ENCODE results near the gene ZNF792. TPM values are rescaled to one million over a fixed set of nuclear protein-coding genes. Genes with fewer than 3 reads are reported as not detected.
"Not testable (repeated sequence)": the region's sequence is repeated elsewhere in the genome, so short reads cannot be mapped to it uniquely, and the experiment has no call there.

ZNF792 gene
- polyA plus RNA-seq, 1 of the 3 experiments (the other 2 are of a cell fraction) = 1.5 TPM

DNA sequence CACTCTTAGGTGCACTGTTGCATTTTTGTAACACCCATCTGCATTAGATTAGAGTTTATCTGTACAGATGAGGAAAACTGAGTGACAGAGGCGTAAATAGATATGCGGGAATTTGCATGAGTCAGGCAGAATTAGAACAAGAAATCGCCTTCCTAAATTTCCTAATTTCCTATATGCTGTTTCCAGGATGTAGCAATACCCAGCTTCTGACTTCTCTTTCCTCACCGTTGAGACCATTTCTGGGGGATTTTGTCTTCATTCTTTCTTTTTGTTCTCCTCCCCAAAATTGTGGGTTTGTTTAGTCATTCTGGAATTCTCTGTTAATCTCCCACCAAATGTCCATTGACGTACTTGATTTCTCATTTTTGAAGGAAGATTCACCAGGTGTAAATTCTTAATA lies 10.6 kb upstream of the ZNF792 start:
- H4K20me1 ChIP-seq (ENCODE audit: insufficient read depth) = no peaks in the 10 kb centered on the region
- POLR2A ChIA-PET = no interaction called here
- no peaks in the 10 kb centered on the region for H3K9me3 ChIP-seq
- CTCF ChIA-PET = interaction anchor here (1.2 to 4.1 kb wide), 4 partner anchors 29 to 69 kb away, joined by 4 to 38 read pairs (median 10); no protein-coding TSS in a partner anchor
- H3K4me2 ChIP-seq = no peak overlapping the region
- WGBS (ENCODE audit: low lambda C conversion rate) = 57% methylated on average over 5 of the region's 5 CpGs
- H3K4me3 ChIP-seq (ENCODE audit: low read depth in 2 of 2, low read length in 1 of 2) = no peak overlapping the region
- no peaks in the 10 kb centered on the region for H3K36me3 ChIP-seq (replicated peaks in 1 of 2; ENCODE audit: control insufficient read depth in 1 of 2, insufficient read depth in 2 of 2, low read length in 1 of 2)
- peaks cover 6% of the 10 kb centered on the region; the same call in 1 of the 2 replicates for H3K27me3 ChIP-seq (ENCODE audit: insufficient read depth)
- no peak overlapping the region for H2AFZ ChIP-seq (ENCODE audit: low read depth)
- no peaks in the 10 kb centered on the region for H3K79me2 ChIP-seq (ENCODE audit: insufficient read depth)
- H3K9me2 ChIP-seq = no peaks in the 10 kb centered on the region
- TF ChIP-seq, protein P1, sequence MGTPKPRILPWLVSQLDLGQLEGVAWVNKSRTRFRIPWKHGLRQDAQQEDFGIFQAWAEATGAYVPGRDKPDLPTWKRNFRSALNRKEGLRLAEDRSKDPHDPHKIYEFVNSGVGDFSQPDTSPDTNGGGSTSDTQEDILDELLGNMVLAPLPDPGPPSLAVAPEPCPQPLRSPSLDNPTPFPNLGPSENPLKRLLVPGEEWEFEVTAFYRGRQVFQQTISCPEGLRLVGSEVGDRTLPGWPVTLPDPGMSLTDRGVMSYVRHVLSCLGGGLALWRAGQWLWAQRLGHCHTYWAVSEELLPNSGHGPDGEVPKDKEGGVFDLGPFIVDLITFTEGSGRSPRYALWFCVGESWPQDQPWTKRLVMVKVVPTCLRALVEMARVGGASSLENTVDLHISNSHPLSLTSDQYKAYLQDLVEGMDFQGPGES (IDR thresholded peaks at IDR 0.05; ENCODE audit: low read depth, low read length) = no peak
- no peak for TF ChIP-seq ELF1 (IDR thresholded peaks at IDR 0.05)
- no peak overlapping the region for H3K9ac ChIP-seq
- no peaks in the 10 kb centered on the region for H3F3A ChIP-seq (replicated peaks; ENCODE audit: insufficient read depth)
- no peaks in the 10 kb centered on the region for H3K4me1 ChIP-seq (ENCODE audit: control insufficient read depth in 1 of 2, insufficient read depth in 2 of 2, low read depth in 1 of 2, low read length in 1 of 2)
- no peak overlapping the region for H3K27ac ChIP-seq (ENCODE audit: low read depth in 2 of 2, low read length in 1 of 2)
- DNase-seq = no peak

DNA sequence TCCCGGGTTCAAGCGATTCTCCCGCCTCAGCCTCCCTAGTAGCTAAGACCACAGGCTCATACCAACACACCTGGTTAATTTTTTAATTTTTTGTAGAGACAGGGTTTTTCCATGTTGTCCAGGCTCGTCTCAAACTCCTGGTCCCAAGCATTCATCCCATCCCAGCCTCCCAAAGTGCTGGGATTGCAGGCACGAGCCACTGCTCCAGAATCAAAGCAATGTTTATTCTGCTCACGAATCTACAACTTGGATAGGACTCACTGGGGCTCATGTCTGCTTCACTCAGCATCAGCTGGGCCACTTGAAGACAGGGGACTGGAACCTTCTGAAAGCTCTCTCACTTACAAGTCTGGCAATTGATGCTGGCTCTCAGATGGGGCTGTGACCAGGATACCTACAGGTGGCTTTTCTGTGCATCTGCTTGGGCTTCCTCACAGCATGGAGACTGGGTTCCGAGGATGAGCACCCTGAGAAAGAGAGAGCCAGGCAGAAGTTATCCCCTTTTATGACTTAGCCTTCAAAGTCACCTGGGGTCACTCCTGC lies 8.2 kb upstream of the ZNF792 start:
- ChIA-PET CTCF (interaction anchor here (0.6 to 4.1 kb wide), 31 partner anchors 9 to 606 kb away, joined by 3 to 38 read pairs (median 4); partner anchors contain the start of genes GRAMD1A, ZNF302 and ZNF792), POLR2A (no interaction called here)

DNA sequence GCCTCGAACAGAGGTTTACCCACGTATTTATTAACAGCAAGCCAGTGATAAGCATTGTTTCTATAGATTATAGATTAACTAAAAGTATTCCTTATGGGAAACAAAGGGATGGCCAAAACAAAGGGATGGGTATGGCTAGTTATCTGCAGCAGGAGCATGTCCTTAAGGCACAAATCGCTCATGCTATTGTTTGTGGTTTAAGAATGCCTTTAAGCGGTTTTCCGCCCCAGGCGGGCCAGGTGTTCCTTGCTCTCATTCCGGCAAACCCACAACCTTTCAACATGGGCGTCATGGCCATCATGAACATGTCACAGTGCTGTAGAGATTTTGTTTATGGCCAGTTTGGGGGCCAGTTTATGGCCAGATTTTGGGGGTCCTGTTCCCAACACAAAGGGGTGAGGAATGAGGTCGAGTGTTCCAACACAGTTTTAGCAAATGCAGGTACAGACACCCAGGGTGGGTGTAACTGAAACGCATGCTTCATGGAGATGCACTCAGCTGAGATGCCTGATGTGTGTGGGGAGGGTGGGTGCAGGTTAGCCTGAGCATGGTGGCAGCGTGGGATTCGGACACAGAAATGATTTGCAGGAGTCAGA lies 6.3 kb upstream of the ZNF792 start:
- CTCF ChIA-PET; H3F3A ChIP-seq (replicated peaks; ENCODE audit: insufficient read depth); H4K20me1 ChIP-seq (ENCODE audit: insufficient read depth); H3K9me3 ChIP-seq; H3K4me2 ChIP-seq; H2AFZ ChIP-seq (ENCODE audit: low read depth); H3K4me1 ChIP-seq (ENCODE audit: control insufficient read depth in 1 of 2, insufficient read depth in 2 of 2, low read depth in 1 of 2, low read length in 1 of 2); H3K4me3 ChIP-seq (ENCODE audit: low read depth in 2 of 2, low read length in 1 of 2); H3K27me3 ChIP-seq (ENCODE audit: insufficient read depth); H3K36me3 ChIP-seq (replicated peaks in 1 of 2; ENCODE audit: control insufficient read depth in 1 of 2, insufficient read depth in 2 of 2, low read length in 1 of 2); H3K27ac ChIP-seq (ENCODE audit: low read depth in 2 of 2, low read length in 1 of 2); DNase-seq; H3K79me2 ChIP-seq (ENCODE audit: insufficient read depth); H3K9me2 ChIP-seq; H3K9ac ChIP-seq: not testable (repeated sequence)
- POLR2A ChIA-PET = interaction anchor here (0.8 kb wide), 1 partner anchor 18 kb away, joined by 3 read pairs; no protein-coding TSS in a partner anchor
- 54% methylated on average over 12 of the region's 12 CpGs for WGBS (ENCODE audit: low lambda C conversion rate)

More for the DNA sequence above, 8.2 kb upstream of the ZNF792 start:
- Histone ChIP-seq H3K4me1 (ENCODE audit: control insufficient read depth in 1 of 2, insufficient read depth in 2 of 2, low read depth in 1 of 2, low read length in 1 of 2) (no peaks in the 10 kb centered on the region), H2AFZ (ENCODE audit: low read depth) (no peak overlapping the region), H3K9me3 (no peaks in the 10 kb centered on the region), H3K27me3 (ENCODE audit: insufficient read depth) (peaks cover 6% of the 10 kb centered on the region; the same call in 1 of the 2 replicates), H3F3A (replicated peaks; ENCODE audit: insufficient read depth) (no peaks in the 10 kb centered on the region), H3K4me2 (no peak overlapping the region), H3K9me2 (no peaks in the 10 kb centered on the region), H3K27ac (ENCODE audit: low read depth in 2 of 2, low read length in 1 of 2) (no peak overlapping the region), H3K9ac (no peak overlapping the region), H3K4me3 (ENCODE audit: low read depth in 2 of 2, low read length in 1 of 2) (no peak overlapping the region), H4K20me1 (ENCODE audit: insufficient read depth) (no peaks in the 10 kb centered on the region), H3K79me2 (ENCODE audit: insufficient read depth) (no peaks in the 10 kb centered on the region), H3K36me3 (replicated peaks in 1 of 2; ENCODE audit: control insufficient read depth in 1 of 2, insufficient read depth in 2 of 2, low read length in 1 of 2) (no peaks in the 10 kb centered on the region)
- DNase-seq = no peak
- no peak for TF ChIP-seq ELF1 (IDR thresholded peaks at IDR 0.05)
- no peak for TF ChIP-seq RCOR1 (IDR thresholded peaks at IDR 0.05; ENCODE audit: low read length)
- no peak for TF ChIP-seq SMC3 (IDR thresholded peaks at IDR 0.05; ENCODE audit: low read depth, low read length)
- TF ChIP-seq, protein P2, sequence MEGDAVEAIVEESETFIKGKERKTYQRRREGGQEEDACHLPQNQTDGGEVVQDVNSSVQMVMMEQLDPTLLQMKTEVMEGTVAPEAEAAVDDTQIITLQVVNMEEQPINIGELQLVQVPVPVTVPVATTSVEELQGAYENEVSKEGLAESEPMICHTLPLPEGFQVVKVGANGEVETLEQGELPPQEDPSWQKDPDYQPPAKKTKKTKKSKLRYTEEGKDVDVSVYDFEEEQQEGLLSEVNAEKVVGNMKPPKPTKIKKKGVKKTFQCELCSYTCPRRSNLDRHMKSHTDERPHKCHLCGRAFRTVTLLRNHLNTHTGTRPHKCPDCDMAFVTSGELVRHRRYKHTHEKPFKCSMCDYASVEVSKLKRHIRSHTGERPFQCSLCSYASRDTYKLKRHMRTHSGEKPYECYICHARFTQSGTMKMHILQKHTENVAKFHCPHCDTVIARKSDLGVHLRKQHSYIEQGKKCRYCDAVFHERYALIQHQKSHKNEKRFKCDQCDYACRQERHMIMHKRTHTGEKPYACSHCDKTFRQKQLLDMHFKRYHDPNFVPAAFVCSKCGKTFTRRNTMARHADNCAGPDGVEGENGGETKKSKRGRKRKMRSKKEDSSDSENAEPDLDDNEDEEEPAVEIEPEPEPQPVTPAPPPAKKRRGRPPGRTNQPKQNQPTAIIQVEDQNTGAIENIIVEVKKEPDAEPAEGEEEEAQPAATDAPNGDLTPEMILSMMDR (IDR thresholded peaks at IDR 0.05) = no peak
- no peak for TF ChIP-seq FOSL2 (IDR thresholded peaks at IDR 0.05; ENCODE audit: borderline replicate concordance, low read depth)
- WGBS (ENCODE audit: low lambda C conversion rate) = 60% methylated on average over 7 of the region's 7 CpGs

All from SK-N-SH (cell line).